ENCODE results near the gene IFNA13. TPM values are rescaled to one million over a fixed set of nuclear protein-coding genes. Genes with fewer than 3 reads are reported as not detected.

Gene IFNA13
- total and polyA plus RNA-seq, 2 experiments from 2014 or later = not detected

DNA sequence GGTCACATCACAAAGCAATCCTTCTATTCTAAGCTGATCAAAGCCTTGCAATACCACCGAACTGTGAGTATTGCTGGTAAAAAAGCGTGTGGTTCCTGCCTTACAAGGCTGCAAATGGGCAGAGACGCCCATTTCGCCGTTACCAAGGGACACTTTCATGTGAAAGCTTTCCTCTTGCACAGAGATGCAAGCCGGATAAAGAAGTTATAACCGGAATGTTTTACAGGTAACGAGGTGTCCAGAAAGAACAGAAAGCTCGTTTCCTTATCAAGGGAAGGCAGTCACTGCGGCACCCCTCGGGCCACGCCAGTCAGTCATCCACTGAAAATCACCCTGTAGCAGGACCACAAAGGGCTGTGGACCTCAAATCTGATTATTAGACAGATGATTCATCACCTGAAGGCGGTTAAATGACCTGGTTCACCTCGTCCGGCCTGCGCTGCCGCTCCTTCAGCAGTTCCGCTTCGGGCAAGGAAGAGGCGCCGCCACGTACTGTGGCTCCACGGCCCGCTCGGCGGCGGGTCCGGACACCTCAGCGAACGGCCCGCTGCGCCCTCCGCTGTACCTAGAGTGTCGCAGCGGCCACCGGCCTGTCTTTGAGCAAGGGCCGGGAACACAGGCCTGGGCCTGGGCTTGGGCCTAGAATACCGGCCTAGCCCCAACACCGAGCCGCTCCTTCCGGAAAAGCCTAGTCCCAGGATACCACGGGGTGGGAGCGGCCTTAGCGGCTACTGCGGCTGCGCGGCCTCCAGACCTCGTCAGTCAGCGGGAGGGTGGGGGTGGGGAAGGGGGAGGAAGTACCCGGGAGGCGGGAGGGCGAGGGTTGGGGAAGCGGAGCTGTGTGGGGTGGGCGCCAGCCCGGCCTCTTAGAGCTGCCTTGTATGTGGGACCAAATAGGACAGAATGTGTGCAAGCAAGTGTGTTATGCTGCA is 32.9 kb downstream of the IFNA13 start, which contains the start of gene KLHL9:
Gene KLHL9, minus strand, starts transcription at position 704 of the 932 bp plus-strand sequence. Its CDS starts 545 bp downstream, at position 159.
- H3K79me2 ChIP-seq (replicated peaks; ENCODE audit: insufficient read depth) = peaks cover 50% of the 10 kb centered on the region
- no peaks in the 10 kb centered on the region for H3K27me3 ChIP-seq (ENCODE audit: insufficient read depth)
- peak within 1 kb of the TSS; percentile 78 for H3K27ac ChIP-seq (ENCODE audit: low read depth)
- peak within 1 kb of the TSS; percentile 98 for H2AFZ ChIP-seq
- H3K9me3 Mint-ChIP-seq = no peaks in the 10 kb centered on the region
- peak within 1 kb of the TSS; percentile 79 for H3K4me3 ChIP-seq
- peak; percentile 95 for DNase-seq (ENCODE audit: low spot score)
- peak within 1 kb of the TSS; percentile 93 for H3K4me2 ChIP-seq
- peak; percentile 97 for ATAC-seq
- peak within 1 kb of the TSS; percentile 87 for H3K4me3 Mint-ChIP-seq
- H3F3A ChIP-seq (replicated peaks; ENCODE audit: low read depth) = no peaks in the 10 kb centered on the region
- H3K9me2 ChIP-seq (ENCODE audit: insufficient read depth) = no peaks in the 10 kb centered on the region
- TF ChIP-seq EZH2phosphoT487 (IDR thresholded peaks at IDR 0.05; ENCODE audit: unreplicated experiment) (no peak), POLR2AphosphoS5 (IDR thresholded peaks at IDR 0.05; ENCODE audit: low read depth) (peak; percentile 87), ETS1 (IDR thresholded peaks at IDR 0.05) (0 out of 2 replicates have a peak, but pooled peaks have one; percentile 42), STAT1 (IDR thresholded peaks at IDR 0.05; ENCODE audit: unreplicated experiment) (no peak)
- TF ChIP-seq, protein P1, sequence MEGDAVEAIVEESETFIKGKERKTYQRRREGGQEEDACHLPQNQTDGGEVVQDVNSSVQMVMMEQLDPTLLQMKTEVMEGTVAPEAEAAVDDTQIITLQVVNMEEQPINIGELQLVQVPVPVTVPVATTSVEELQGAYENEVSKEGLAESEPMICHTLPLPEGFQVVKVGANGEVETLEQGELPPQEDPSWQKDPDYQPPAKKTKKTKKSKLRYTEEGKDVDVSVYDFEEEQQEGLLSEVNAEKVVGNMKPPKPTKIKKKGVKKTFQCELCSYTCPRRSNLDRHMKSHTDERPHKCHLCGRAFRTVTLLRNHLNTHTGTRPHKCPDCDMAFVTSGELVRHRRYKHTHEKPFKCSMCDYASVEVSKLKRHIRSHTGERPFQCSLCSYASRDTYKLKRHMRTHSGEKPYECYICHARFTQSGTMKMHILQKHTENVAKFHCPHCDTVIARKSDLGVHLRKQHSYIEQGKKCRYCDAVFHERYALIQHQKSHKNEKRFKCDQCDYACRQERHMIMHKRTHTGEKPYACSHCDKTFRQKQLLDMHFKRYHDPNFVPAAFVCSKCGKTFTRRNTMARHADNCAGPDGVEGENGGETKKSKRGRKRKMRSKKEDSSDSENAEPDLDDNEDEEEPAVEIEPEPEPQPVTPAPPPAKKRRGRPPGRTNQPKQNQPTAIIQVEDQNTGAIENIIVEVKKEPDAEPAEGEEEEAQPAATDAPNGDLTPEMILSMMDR (conservative IDR thresholded peaks at IDR 0.05; ENCODE audit: low read depth in 2 of 2) = no peak
- H3K36me3 Mint-ChIP-seq (ENCODE audit: low read depth) = peaks cover 12% of the 10 kb centered on the region; the same call in 2 of the 3 replicates
- H3K4me1 ChIP-seq (ENCODE audit: insufficient read depth) = peaks cover 14% of the 10 kb centered on the region
- peaks cover 29% of the 10 kb centered on the region for H3K4me1 Mint-ChIP-seq
- peaks cover 4% of the 10 kb centered on the region for H3K27me3 Mint-ChIP-seq (ENCODE audit: insufficient read depth, low read depth, poor library complexity)
- H3K36me3 ChIP-seq (ENCODE audit: insufficient read depth) = no peaks in the 10 kb centered on the region
- peaks cover 15% of the 10 kb centered on the region for H4K20me1 ChIP-seq (replicated peaks; ENCODE audit: insufficient read depth)
- H3K27ac Mint-ChIP-seq = peak within 1 kb of the TSS; percentile 91

DNA sequence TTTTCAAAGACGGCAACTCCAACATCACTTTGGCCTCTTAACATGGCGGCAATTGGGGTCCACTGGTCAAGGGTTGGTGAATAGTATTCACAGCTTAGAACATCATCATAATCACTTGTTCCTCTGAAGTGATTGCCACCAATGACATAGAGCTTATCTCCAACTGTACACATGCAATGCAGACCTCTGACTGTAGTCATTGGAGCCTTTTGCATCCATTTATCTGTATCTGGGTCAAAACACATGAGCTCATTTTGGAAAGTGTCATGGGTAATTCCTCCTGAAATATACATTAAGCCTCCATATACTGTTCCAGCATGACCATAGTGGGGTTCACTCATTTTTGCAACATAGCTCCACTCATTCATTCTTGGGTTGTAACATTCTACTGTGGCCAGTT is 34.6 kb downstream of the IFNA13 start:
- Mint-ChIP-seq H3K9me3 (no peaks in the 10 kb centered on the region), H3K27me3 (ENCODE audit: insufficient read depth, low read depth, poor library complexity) (peaks cover 4% of the 10 kb centered on the region), H3K4me3 (peak overlapping the region; percentile 87), H3K4me1 (peaks cover 29% of the 10 kb centered on the region), H3K27ac (no peak overlapping the region), H3K36me3 (ENCODE audit: low read depth) (peaks cover 12% of the 10 kb centered on the region; the same call in 2 of the 3 replicates)
- peak overlapping the region; percentile 93 for H3K4me2 ChIP-seq
- DNase-seq (ENCODE audit: low spot score) = no peak
- H3K4me1 ChIP-seq (ENCODE audit: insufficient read depth) = peaks cover 14% of the 10 kb centered on the region
- H3F3A ChIP-seq (replicated peaks; ENCODE audit: low read depth) = no peaks in the 10 kb centered on the region
- H3K36me3 ChIP-seq (ENCODE audit: insufficient read depth) = no peaks in the 10 kb centered on the region
- no peaks in the 10 kb centered on the region for H3K9me2 ChIP-seq (ENCODE audit: insufficient read depth)
- no peaks in the 10 kb centered on the region for H3K27me3 ChIP-seq (ENCODE audit: insufficient read depth)
- H2AFZ ChIP-seq = no peak overlapping the region
- ATAC-seq = no peak
- H4K20me1 ChIP-seq (replicated peaks; ENCODE audit: insufficient read depth) = peaks cover 15% of the 10 kb centered on the region
- H3K27ac ChIP-seq (ENCODE audit: low read depth) = no peak overlapping the region
- peaks cover 53% of the 10 kb centered on the region for H3K79me2 ChIP-seq (replicated peaks; ENCODE audit: insufficient read depth)
- H3K4me3 ChIP-seq = peak overlapping the region; percentile 79
- no peak for TF ChIP-seq JUNB (IDR thresholded peaks at IDR 0.05; ENCODE audit: unreplicated experiment)
- no peak for TF ChIP-seq ETS1 (IDR thresholded peaks at IDR 0.05)
- TF ChIP-seq EZH2 (IDR thresholded peaks at IDR 0.05; ENCODE audit: low read depth, unreplicated experiment) = no peak
- TF ChIP-seq, protein P2, sequence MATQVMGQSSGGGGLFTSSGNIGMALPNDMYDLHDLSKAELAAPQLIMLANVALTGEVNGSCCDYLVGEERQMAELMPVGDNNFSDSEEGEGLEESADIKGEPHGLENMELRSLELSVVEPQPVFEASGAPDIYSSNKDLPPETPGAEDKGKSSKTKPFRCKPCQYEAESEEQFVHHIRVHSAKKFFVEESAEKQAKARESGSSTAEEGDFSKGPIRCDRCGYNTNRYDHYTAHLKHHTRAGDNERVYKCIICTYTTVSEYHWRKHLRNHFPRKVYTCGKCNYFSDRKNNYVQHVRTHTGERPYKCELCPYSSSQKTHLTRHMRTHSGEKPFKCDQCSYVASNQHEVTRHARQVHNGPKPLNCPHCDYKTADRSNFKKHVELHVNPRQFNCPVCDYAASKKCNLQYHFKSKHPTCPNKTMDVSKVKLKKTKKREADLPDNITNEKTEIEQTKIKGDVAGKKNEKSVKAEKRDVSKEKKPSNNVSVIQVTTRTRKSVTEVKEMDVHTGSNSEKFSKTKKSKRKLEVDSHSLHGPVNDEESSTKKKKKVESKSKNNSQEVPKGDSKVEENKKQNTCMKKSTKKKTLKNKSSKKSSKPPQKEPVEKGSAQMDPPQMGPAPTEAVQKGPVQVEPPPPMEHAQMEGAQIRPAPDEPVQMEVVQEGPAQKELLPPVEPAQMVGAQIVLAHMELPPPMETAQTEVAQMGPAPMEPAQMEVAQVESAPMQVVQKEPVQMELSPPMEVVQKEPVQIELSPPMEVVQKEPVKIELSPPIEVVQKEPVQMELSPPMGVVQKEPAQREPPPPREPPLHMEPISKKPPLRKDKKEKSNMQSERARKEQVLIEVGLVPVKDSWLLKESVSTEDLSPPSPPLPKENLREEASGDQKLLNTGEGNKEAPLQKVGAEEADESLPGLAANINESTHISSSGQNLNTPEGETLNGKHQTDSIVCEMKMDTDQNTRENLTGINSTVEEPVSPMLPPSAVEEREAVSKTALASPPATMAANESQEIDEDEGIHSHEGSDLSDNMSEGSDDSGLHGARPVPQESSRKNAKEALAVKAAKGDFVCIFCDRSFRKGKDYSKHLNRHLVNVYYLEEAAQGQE (IDR thresholded peaks at IDR 0.05; ENCODE audit: unreplicated experiment) = no peak
- TF ChIP-seq CREB1 (CRISPR knock-in tag; IDR thresholded peaks at IDR 0.05; ENCODE audit: low read depth) = no peak
- TF ChIP-seq ZNF114 (CRISPR knock-in tag; IDR thresholded peaks at IDR 0.05) = no peak
- TF ChIP-seq, protein P1 (conservative IDR thresholded peaks at IDR 0.05; ENCODE audit: low read depth in 2 of 2) = no peak
- TF ChIP-seq NANOG (IDR thresholded peaks at IDR 0.05; ENCODE audit: borderline replicate concordance) = no peak
- TF ChIP-seq POLR2AphosphoS5 (IDR thresholded peaks at IDR 0.05; ENCODE audit: low read depth) = no peak
